Parathyroid adenoma (tissue), 2 donors: ENCODE results near the gene TEDC2.

Source experiments
- H2AFZ ChIP-seq: fragments of 300-600 bp; sonication (generic); one replicate; pipeline ENCODE4 v1.7.0; 2017; ENCODE audit warnings: antibody characterized with exemption, mild to moderate bottlenecking
- H3K27ac ChIP-seq: fragments of 300-600 bp; sonication (generic); one replicate; pipeline ENCODE4 v1.7.0; 2017
- H3K27me3 ChIP-seq: fragments of 300-600 bp; sonication (generic); one replicate; pipeline ENCODE4 v1.7.0; 2017; ENCODE audit warnings: low read length; ENCODE audit not compliant: control insufficient read depth, insufficient read depth
- H3K36me3 ChIP-seq: fragments of 300-600 bp; sonication (generic); one replicate; pipeline ENCODE4 v1.7.0; 2017; ENCODE audit warnings: low read length; ENCODE audit not compliant: control insufficient read depth, insufficient read depth
- H3K4me1 ChIP-seq: fragments of 300-600 bp; sonication (generic); one replicate; pipeline ENCODE4 v1.7.0; 2017; ENCODE audit warnings: control low read depth
- H3K4me2 ChIP-seq: fragments of 300-600 bp; sonication (generic); one replicate; pipeline ENCODE4 v1.7.0; 2017; ENCODE audit warnings: low read length
- H3K4me3 ChIP-seq: fragments of 300-600 bp; sonication (generic); one replicate; pipeline ENCODE4 v1.7.0; 2017; ENCODE audit warnings: low read depth, low read length
- H3K79me2 ChIP-seq: fragments of 300-600 bp; sonication (generic); one replicate; pipeline ENCODE4 v1.7.0; 2017; ENCODE audit warnings: control low read depth
- H3K9ac ChIP-seq: fragments of 300-600 bp; sonication (generic); one replicate; pipeline ENCODE4 v1.7.0; 2017; ENCODE audit warnings: mild to moderate bottlenecking
- H3K9me3 ChIP-seq: fragments of 300-600 bp; sonication (generic); one replicate; pipeline ENCODE4 v1.7.0; 2017; ENCODE audit warnings: low read length; ENCODE audit not compliant: control insufficient read depth
- CTCF ChIP-seq: fragments of 300-600 bp; sonication (generic); IDR thresholded peaks from one replicate; pipeline ENCODE4 v1.7.0; 2017; ENCODE audit warnings: antibody characterized with exemption, mild to moderate bottlenecking
- donor health status: primary hyperparathyroidism.

TEDC2 gene

GRCh38 chr16:2459647-2460390 lies at the start of gene TEDC2:
TEDC2 (plus strand) TSS chr16:2460109; CDS start chr16:2460145, 36 bp downstream.
- Histone ChIP-seq H3K9me3 (no peaks in the 10 kb centered on the region), H3K9ac (no peak within 1 kb of the TSS), H3K4me2 (peak within 1 kb of the TSS; percentile 82), H3K36me3 (no peaks in the 10 kb centered on the region), H3K4me3 (peak within 1 kb of the TSS; percentile 72), H3K79me2 (no peaks in the 10 kb centered on the region), H2AFZ (peak within 1 kb of the TSS; percentile 98), H3K27me3 (no peaks in the 10 kb centered on the region), H3K4me1 (peaks cover 9% of the 10 kb centered on the region), H3K27ac (peak within 1 kb of the TSS; percentile 16)
- TF ChIP-seq CTCF, result no peak

- Histone ChIP-seq H3K36me3 (no peaks in the 10 kb centered on the region), H3K4me2 (no peak overlapping the region), H3K9me3 (no peaks in the 10 kb centered on the region), H3K27me3 (no peaks in the 10 kb centered on the region), H3K9ac (no peak overlapping the region), H3K4me1 (no peaks in the 10 kb centered on the region), H3K79me2 (no peaks in the 10 kb centered on the region), H3K27ac (no peak overlapping the region), H3K4me3 (no peak overlapping the region), H2AFZ (no peak overlapping the region)
- no peak for TF ChIP-seq CTCF
Observed at GRCh38 chr16:2415085-2415484, 44.8 kb upstream of the TEDC2 start.

GRCh38 chr16:2420035-2420434 lies 39.9 kb upstream of the TEDC2 start:
- Histone ChIP-seq H3K27me3 (no peaks in the 10 kb centered on the region), H3K27ac (no peak overlapping the region), H3K4me3 (no peak overlapping the region), H3K36me3 (no peaks in the 10 kb centered on the region), H3K9ac (no peak overlapping the region), H3K79me2 (no peaks in the 10 kb centered on the region), H3K4me1 (no peaks in the 10 kb centered on the region), H2AFZ (no peak overlapping the region), H3K9me3 (no peaks in the 10 kb centered on the region), H3K4me2 (no peak overlapping the region)
- no peak for TF ChIP-seq CTCF

- Histone ChIP-seq H3K36me3 (no peaks in the 10 kb centered on the region), H3K27ac (no peak overlapping the region)
- TF ChIP-seq CTCF, result no peak
Observed at GRCh38 chr16:2422123-2422867, 37.6 kb upstream of the TEDC2 start.

More at GRCh38 chr16:2422123-2422867, 37.6 kb upstream of the TEDC2 start:
- Histone ChIP-seq H3K9ac (no peak overlapping the region), H3K4me1 (no peaks in the 10 kb centered on the region), H3K4me3 (no peak overlapping the region), H3K9me3 (no peaks in the 10 kb centered on the region), H3K79me2 (no peaks in the 10 kb centered on the region), H3K27me3 (no peaks in the 10 kb centered on the region), H3K4me2 (no peak overlapping the region), H2AFZ (no peak overlapping the region)
